ENCODE results near the gene KCNK13. TPM values are rescaled to one million over a fixed set of nuclear protein-coding genes. Genes with fewer than 3 reads are reported as not detected.

Gene KCNK13
- total RNA-seq, 2 donors from 2014 or later, result 0.15 to 0.32 TPM

- H3K9me3 ChIP-seq, result no peaks in the 10 kb centered on the region
- H3K27ac ChIP-seq, result no peak overlapping the region
- no peaks in the 10 kb centered on the region for H3K4me1 ChIP-seq
- no peak for TF ChIP-seq CTCF (IDR thresholded peaks at IDR 0.05)
- H3K9ac ChIP-seq (ENCODE audit: low read depth in 2 of 2, low read length in 2 of 2), result no peak overlapping the region
- H3K4me3 ChIP-seq, result no peak overlapping the region
- intact Hi-C loops (cut with DNase I), result no loop called here
- H3K27me3 ChIP-seq, result no peaks in the 10 kb centered on the region
- no peak for DNase-seq
- H3K36me3 ChIP-seq, result no peaks in the 10 kb centered on the region
Observed at GRCh38 chr14:90103808-90104207, 42.0 kb downstream of the KCNK13 start.

- TF ChIP-seq CTCF (IDR thresholded peaks at IDR 0.05), result no peak
- Histone ChIP-seq H3K9ac (ENCODE audit: low read depth in 2 of 2, low read length in 2 of 2) (no peak overlapping the region), H3K4me1 (no peaks in the 10 kb centered on the region), H3K9me3 (no peaks in the 10 kb centered on the region), H3K27ac (no peak overlapping the region), H3K4me3 (no peak overlapping the region), H3K36me3 (no peaks in the 10 kb centered on the region), H3K27me3 (no peaks in the 10 kb centered on the region)
- no peak for DNase-seq
- intact Hi-C loops (cut with DNase I), result no loop called here
Observed at GRCh38 chr14:90105756-90106155, 44.0 kb downstream of the KCNK13 start.

GRCh38 chr14:90107789-90108188, 46.0 kb downstream of the KCNK13 start:
- H3K9ac ChIP-seq (ENCODE audit: low read depth in 2 of 2, low read length in 2 of 2), result no peak overlapping the region
- H3K9me3 ChIP-seq, result no peaks in the 10 kb centered on the region
- intact Hi-C loops (cut with DNase I), result no loop called here
- H3K36me3 ChIP-seq, result no peaks in the 10 kb centered on the region
- peaks cover 5% of the 10 kb centered on the region for H3K27me3 ChIP-seq
- no peak overlapping the region for H3K27ac ChIP-seq
- no peak for TF ChIP-seq CTCF (IDR thresholded peaks at IDR 0.05)
- DNase-seq, result no peak
- H3K4me3 ChIP-seq, result no peak overlapping the region
- no peaks in the 10 kb centered on the region for H3K4me1 ChIP-seq

- Histone ChIP-seq H3K36me3 (no peaks in the 10 kb centered on the region), H3K9me3 (no peaks in the 10 kb centered on the region), H3K4me1 (no peaks in the 10 kb centered on the region), H3K4me3 (no peak overlapping the region), H3K27me3 (peaks cover 5% of the 10 kb centered on the region), H3K9ac (ENCODE audit: low read depth in 2 of 2, low read length in 2 of 2) (no peak overlapping the region), H3K27ac (no peak overlapping the region)
- intact Hi-C loops (cut with DNase I), result no loop called here
- no peak for TF ChIP-seq CTCF (IDR thresholded peaks at IDR 0.05)
- no peak for DNase-seq
Observed at GRCh38 chr14:90109858-90110257, 48.1 kb downstream of the KCNK13 start.

GRCh38 chr14:90111895-90112534, 50.2 kb downstream of the KCNK13 start:
- TF ChIP-seq CTCF (IDR thresholded peaks at IDR 0.05), result no peak
- H3K9me3 ChIP-seq, result no peaks in the 10 kb centered on the region
- H3K27me3 ChIP-seq, result peaks cover 5% of the 10 kb centered on the region
- H3K4me3 ChIP-seq, result no peak overlapping the region
- H3K36me3 ChIP-seq, result no peaks in the 10 kb centered on the region
- H3K4me1 ChIP-seq, result no peaks in the 10 kb centered on the region
- no peak for DNase-seq
- H3K27ac ChIP-seq, result no peak overlapping the region
- intact Hi-C loops (cut with DNase I), result no loop called here
- H3K9ac ChIP-seq (ENCODE audit: low read depth in 2 of 2, low read length in 2 of 2), result no peak overlapping the region
